ENCODE results near the gene METAP2.
"Not testable (repeated sequence)": the region's sequence is repeated elsewhere in the genome, so short reads cannot be mapped to it uniquely, and the experiment has no call there.

The METAP2 gene

GRCh38 chr12:95473884-95474659 lies at the start of gene METAP2:
Gene METAP2, plus strand, starts transcription at chr12:95474152. Its CDS starts 28 bp downstream, at chr12:95474180.
- DNase-seq = peak; percentile 95

GRCh38 chr12:95424271-95424994 lies 49.5 kb upstream of the METAP2 start:
- DNase-seq = no peak

GRCh38 chr12:95429172-95429510 lies 44.8 kb upstream of the METAP2 start:
- no peak for DNase-seq

- DNase-seq = no peak
Measured at GRCh38 chr12:95431120-95431519, 42.8 kb upstream of the METAP2 start.

GRCh38 chr12:95435355-95435754 lies 38.6 kb upstream of the METAP2 start:
- no peak for DNase-seq

- DNase-seq = no peak
Measured at GRCh38 chr12:95437565-95437964, 36.4 kb upstream of the METAP2 start.

GRCh38 chr12:95439461-95440230 lies 34.3 kb upstream of the METAP2 start:
- no peak for DNase-seq

- DNase-seq = no peak
Measured at GRCh38 chr12:95440401-95440800, 33.6 kb upstream of the METAP2 start.

GRCh38 chr12:95443459-95443858 lies 30.5 kb upstream of the METAP2 start:
- no peak for DNase-seq

- DNase-seq = not testable (repeated sequence)
Measured at GRCh38 chr12:95445099-95445498, 28.9 kb upstream of the METAP2 start.

- no peak for DNase-seq
Measured at GRCh38 chr12:95445884-95446505, 28.0 kb upstream of the METAP2 start.

- no peak for DNase-seq
Measured at GRCh38 chr12:95446506-95446900, 27.4 kb upstream of the METAP2 start.

- DNase-seq = not testable (repeated sequence)
Measured at GRCh38 chr12:95449656-95450055, 24.3 kb upstream of the METAP2 start.

- not testable (repeated sequence) for DNase-seq
Measured at GRCh38 chr12:95452501-95452900, 21.5 kb upstream of the METAP2 start.

- not testable (repeated sequence) for DNase-seq
Measured at GRCh38 chr12:95453881-95454280, 20.1 kb upstream of the METAP2 start.

GRCh38 chr12:95454780-95455215 lies 19.2 kb upstream of the METAP2 start:
- DNase-seq = not testable (repeated sequence)

GRCh38 chr12:95457605-95458004 lies 16.3 kb upstream of the METAP2 start:
- not testable (repeated sequence) for DNase-seq

GRCh38 chr12:95458761-95459160 lies 15.2 kb upstream of the METAP2 start:
- DNase-seq = no peak

- no peak for DNase-seq
Measured at GRCh38 chr12:95459310-95459709, 14.6 kb upstream of the METAP2 start.

- DNase-seq = no peak
Measured at GRCh38 chr12:95460105-95460504, 13.8 kb upstream of the METAP2 start.

- DNase-seq = no peak
Measured at GRCh38 chr12:95460896-95461295, 13.1 kb upstream of the METAP2 start.

GRCh38 chr12:95462081-95462480 lies 11.9 kb upstream of the METAP2 start:
- DNase-seq = no peak

- no peak for DNase-seq
Measured at GRCh38 chr12:95462551-95462950, 11.4 kb upstream of the METAP2 start.
